Activated naive CD4-positive, alpha-beta T cell treated with anti-CD3 and anti-CD28 coated beads, Interleukin-2, amount 50 U/mL, for 72 hours (primary cell): Measurements from ENCODE around the gene SNX32. TPM values are rescaled to one million over a fixed set of nuclear protein-coding genes. Genes with fewer than 3 reads are reported as not detected.

Experiments
- ATAC-seq, 2 donors: fragments of 150-1000 bp; cut with Tn5 transposase; 2 replicates each; pipeline ENCODE4 v1.10.0; 2021; ENCODE audit warnings: mild to moderate bottlenecking in 2 of 2, moderate library complexity in 2 of 2
- DNase-seq, 2 donors: peaks; one replicate each; pipeline ENCODE4 v3.0.0; 2021 to 2022; ENCODE audit warnings: low spot score in 2 of 2
- H3K27ac Mint-ChIP-seq, 2 donors: one replicate each; pipeline ENCODE4 v1.8.0; 2022; ENCODE audit warnings: mild to moderate bottlenecking in 2 of 2, mixed read lengths in 2 of 2
- H3K36me3 Mint-ChIP-seq, 2 donors: one replicate each; pipeline ENCODE4 v1.8.0; 2022; ENCODE audit warnings: mixed read lengths in 2 of 2
- H3K9me3 Mint-ChIP-seq, 2 donors: one replicate each; pipeline ENCODE4 v1.8.0; 2022; ENCODE audit warnings: mixed read lengths in 2 of 2
- total RNA-seq, 2 donors: library from RNA; stranded (reverse); gene quantifications; one replicate each; pipeline ENCODE4 v1.2.3, GENCODE V29; 2022

SNX32 gene
- total RNA-seq, 2 donors from 2014 or later: 3.8 to 5.0 TPM

DNA sequence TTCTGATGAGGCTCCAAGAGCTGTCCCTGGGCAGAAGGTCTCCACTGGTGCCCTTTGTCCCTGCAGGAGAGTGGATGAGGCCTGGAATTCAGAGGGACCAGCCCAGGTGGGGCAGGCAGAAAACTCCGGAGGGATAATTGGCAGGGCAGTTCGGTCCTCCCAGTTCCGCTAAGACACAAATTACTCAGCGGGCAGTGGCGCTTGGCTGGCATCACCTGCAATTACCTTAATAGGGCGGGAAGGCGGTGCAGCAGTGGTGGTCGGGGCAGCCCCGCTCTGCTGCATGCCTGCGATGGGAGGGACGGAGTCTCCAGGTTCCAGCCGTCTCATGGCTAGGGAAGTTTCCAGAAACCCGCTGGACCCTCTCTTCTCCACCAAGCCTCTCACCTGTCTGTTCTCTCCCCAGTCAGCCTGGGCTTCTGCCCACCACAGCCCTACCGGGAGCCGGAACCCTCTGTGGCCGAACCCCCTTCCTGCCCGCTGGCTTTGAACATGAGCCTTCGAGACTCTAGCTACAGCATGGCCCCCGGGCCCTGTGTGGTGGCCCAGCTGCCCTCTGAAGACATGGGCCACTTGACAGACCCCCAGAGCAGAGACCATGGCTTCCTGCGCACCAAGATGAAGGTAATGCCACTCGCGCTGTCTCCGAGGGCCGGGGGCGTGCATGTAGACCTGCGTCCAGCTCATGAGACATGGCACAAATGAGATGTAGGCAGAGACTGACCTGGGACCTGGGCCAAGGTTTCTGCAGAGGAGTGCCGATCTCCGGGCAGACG is 40.0 kb upstream of the SNX32 start:
- ATAC-seq (no peak), DNase-seq (no peak)
- no peaks in the 10 kb centered on the region for H3K9me3 Mint-ChIP-seq
- no peaks in the 10 kb centered on the region for H3K36me3 Mint-ChIP-seq
- H3K27ac Mint-ChIP-seq: no peak overlapping the region

- Mint-ChIP-seq H3K36me3 (no peaks in the 10 kb centered on the region), H3K9me3 (no peaks in the 10 kb centered on the region), H3K27ac (peak overlapping the region in 1 of 2 donors; percentile 55)
- no peak for DNase-seq
- no peak for ATAC-seq
These were observed 38.9 kb upstream of the SNX32 start for GRCh38 chr11:65794570-65795510.

- no peaks in the 10 kb centered on the region for H3K36me3 Mint-ChIP-seq
- ATAC-seq: no peak
- H3K27ac Mint-ChIP-seq: peak overlapping the region in 1 of 2 donors; percentile 39
- no peak for DNase-seq
- no peaks in the 10 kb centered on the region for H3K9me3 Mint-ChIP-seq
These were observed 36.8 kb upstream of the SNX32 start for GRCh38 chr11:65796726-65797601.

GRCh38 chr11:65797711-65798110 is 36.1 kb upstream of the SNX32 start:
- ATAC-seq (no peak), DNase-seq (no peak)
- H3K9me3 Mint-ChIP-seq: no peaks in the 10 kb centered on the region
- no peak overlapping the region for H3K27ac Mint-ChIP-seq
- H3K36me3 Mint-ChIP-seq: no peaks in the 10 kb centered on the region

DNA sequence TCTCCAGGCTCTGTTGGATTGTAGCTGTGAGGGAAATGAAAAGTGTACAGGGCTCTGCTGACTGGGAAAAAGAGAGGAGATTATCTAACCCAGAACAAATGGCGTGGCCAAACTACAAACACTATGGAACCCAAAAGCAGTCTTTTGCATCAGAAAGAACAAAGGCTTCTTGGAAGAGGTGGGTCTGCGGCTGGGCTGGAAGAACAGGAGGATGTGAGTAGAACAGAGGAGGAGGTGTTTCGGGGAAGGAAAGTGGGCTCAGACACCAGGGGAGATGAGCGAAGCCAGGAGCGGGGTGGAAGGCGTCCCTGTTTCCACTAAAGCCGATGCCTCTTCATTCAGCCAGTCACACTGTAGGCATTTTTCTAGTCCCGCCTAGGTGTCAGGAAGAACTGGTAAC is 34.9 kb upstream of the SNX32 start:
- Mint-ChIP-seq H3K27ac (no peak overlapping the region), H3K36me3 (no peaks in the 10 kb centered on the region), H3K9me3 (no peaks in the 10 kb centered on the region)
- ATAC-seq (no peak), DNase-seq (no peak)

DNA sequence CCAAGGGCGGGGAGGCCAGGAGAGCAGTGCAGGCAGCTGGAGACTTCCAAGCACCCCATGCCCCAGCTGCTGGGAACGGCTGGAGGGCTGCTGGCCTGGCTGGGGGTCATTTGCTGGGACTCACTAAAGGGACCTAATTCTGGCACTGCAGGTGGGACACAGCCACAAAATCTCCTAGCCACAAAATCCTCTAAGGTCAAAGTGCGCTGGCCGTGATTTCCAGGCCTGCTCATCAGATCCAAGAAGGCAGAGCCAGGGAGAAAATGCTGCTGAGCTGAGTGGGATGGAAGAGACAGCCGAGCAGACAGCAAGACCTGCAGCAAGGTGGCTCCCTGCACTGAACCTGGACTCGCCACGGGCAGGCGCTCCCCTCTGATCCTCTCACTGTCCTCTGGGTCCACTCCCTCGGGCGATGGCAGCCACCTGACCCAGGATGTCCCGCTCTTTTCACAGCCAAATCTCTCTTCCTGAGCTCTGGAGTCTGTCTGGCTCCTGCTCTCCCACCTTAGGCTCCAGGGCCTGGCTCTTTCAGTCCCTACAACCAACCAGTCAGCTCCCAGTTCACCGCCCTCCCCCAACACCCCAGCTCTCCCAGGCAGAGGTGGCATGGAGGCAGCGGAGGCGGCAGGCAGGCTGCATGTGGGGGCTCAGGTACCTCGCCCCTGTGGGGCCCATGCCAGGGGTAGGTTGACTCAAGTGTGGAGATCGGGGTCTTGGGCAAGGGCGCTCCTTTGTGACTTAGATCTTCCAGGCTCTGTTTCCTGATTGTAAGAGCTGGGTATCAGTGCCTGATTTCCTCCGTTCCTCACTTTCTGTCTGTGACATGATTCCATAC is 32.4 kb upstream of the SNX32 start:
- Mint-ChIP-seq H3K36me3 (no peaks in the 10 kb centered on the region), H3K9me3 (no peaks in the 10 kb centered on the region), H3K27ac (peak overlapping the region in 1 of 2 donors; percentile 55)
- no peak for DNase-seq
- no peak for ATAC-seq

DNA sequence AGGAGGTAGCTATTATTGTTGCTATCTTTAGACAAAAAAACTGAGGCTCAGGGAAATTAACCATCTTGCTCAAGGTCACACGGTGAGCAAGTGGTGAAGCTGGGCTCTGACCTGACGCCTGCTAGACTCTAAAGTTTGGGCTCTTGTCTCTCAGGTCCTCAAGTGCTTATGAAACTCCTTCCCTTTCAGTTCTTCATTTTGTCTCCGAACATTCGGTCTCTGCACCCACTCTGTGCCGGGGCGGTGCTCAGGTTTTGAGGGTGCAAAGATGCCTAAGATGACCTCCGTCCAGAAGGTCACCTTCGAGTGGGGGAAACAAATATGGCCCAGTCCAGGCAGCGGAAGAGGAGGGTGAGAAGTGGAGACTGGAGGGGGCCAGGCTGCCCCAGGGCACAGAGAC is 30.9 kb upstream of the SNX32 start:
- no peak for DNase-seq
- ATAC-seq: no peak
- Mint-ChIP-seq H3K9me3 (no peaks in the 10 kb centered on the region), H3K27ac (peak overlapping the region in 1 of 2 donors; percentile 23), H3K36me3 (no peaks in the 10 kb centered on the region)

- ATAC-seq (no peak), DNase-seq (no peak)
- Mint-ChIP-seq H3K27ac (no peak overlapping the region), H3K36me3 (no peaks in the 10 kb centered on the region), H3K9me3 (no peaks in the 10 kb centered on the region)
These were observed 29.8 kb upstream of the SNX32 start for GRCh38 chr11:65803797-65804492.

DNA sequence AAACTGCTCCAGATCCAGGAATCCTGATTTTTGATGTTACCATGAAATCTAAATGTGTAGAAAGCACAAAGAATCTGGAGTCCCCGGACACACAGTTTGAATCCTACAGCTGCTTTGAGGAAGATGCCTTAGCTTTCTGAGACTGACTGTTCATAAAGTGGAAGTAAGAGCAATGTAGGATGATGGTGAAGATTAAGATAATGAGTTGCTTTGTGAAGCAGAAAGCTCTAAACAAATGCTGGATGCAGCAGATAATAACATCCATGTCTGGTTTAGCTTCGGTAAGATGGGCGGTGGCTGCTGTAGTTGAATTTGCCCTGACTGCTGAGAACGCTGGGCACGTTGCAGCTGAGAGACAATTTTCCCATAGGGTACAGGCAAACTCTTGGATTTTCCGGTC is 26.8 kb upstream of the SNX32 start:
- H3K27ac Mint-ChIP-seq: no peak overlapping the region
- H3K9me3 Mint-ChIP-seq: no peaks in the 10 kb centered on the region
- no peaks in the 10 kb centered on the region for H3K36me3 Mint-ChIP-seq
- ATAC-seq (no peak), DNase-seq (no peak)

DNA sequence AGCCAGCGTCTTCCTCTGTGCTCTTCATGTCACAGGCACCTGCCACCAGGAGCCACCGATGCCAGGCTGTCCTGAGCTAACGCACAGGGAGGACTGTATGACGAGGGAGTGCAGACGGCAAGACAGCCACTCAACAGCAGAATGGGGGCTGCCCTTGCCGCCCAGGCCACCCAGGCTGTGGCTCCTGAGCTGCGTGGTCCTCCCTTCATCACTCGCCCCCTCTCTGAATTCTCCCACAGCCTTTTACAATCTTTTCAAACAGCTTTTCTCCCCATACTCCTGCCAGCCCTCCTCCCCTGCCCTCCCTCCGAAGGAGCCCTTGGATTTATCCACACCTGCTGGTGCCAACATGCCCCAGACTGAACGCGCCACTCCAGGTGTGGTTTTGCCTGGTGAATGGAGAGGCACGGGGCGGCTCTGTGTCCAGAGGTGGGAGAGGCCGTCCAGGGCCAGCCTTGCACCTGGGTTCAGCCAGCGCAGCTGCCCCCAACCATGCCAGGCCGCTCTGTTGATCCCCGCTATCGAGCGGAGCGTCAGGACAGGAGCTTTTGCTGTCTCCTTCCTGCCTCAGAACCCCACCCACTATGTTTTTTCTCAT is 24.9 kb upstream of the SNX32 start:
- no peak for DNase-seq
- Mint-ChIP-seq H3K9me3 (no peaks in the 10 kb centered on the region), H3K27ac (no peak overlapping the region), H3K36me3 (no peaks in the 10 kb centered on the region)
- no peak for ATAC-seq

- Mint-ChIP-seq H3K9me3 (no peaks in the 10 kb centered on the region), H3K36me3 (no peaks in the 10 kb centered on the region), H3K27ac (no peak overlapping the region)
- ATAC-seq (no peak), DNase-seq (no peak)
These were observed 24.3 kb upstream of the SNX32 start for GRCh38 chr11:65809496-65809895.

DNA sequence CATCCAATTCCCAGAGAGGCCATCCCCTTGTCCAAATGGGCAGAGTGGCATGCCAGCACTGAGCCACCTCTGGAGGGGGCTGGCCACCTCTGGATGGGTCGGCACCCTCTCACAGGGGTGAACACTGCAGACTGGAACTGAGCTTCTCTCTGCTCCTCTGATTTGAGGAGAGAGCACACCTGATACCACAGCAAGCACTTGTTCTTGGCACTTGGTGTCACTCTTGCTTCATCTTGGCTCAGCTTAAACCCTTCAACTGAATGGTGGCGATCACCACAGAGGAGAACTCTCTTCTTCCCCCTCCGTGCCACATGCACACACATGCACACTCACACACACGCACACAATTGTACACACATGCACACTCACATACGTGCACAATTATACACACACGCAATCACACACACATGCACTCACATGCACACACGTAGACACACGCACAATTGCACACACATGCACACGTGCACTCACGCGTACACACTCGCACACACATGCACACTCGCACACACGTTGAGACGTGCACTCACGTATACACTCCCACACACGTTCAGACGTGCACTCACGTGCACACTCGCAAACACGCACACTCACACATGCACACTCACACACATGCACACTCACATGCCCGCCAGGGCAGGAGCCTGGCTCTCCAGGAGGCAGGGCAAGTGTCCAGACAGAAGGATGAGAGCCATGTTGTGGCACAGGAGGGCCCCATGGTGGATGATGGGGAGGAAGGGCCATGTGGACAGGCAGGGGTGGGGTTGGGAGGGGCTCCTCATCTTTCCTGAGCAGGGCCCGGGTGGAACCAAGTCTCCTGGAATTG is 23.5 kb upstream of the SNX32 start:
- ATAC-seq: peak; percentile 31 to 60
- H3K36me3 Mint-ChIP-seq: no peaks in the 10 kb centered on the region
- H3K27ac Mint-ChIP-seq: no peak overlapping the region
- DNase-seq: no peak
- H3K9me3 Mint-ChIP-seq: no peaks in the 10 kb centered on the region

GRCh38 chr11:65811764-65812475 is 21.8 kb upstream of the SNX32 start:
- Mint-ChIP-seq H3K36me3 (peaks cover 0 to 7% of the 10 kb centered on the region in 2 donors), H3K27ac (no peak overlapping the region), H3K9me3 (no peaks in the 10 kb centered on the region)
- DNase-seq (no peak), ATAC-seq (no peak)
